ENCODE measurements around the gene MPO. TPM values are rescaled to one million over a fixed set of nuclear protein-coding genes. Genes with fewer than 3 reads are reported as not detected.

The MPO gene
- polyA plus RNA-seq, 3 donors, result 4.2 to 7.5 (median 6.0) TPM

GRCh38 chr17:58252141-58252540 lies 28.6 kb downstream of the MPO start:
- intact Hi-C loops (cut with micrococcal nuclease), result no loop called here

GRCh38 chr17:58250344-58251011 lies 30.3 kb downstream of the MPO start:
- no peak for TF ChIP-seq CTCF (IDR thresholded peaks at IDR 0.05)

More at GRCh38 chr17:58252141-58252540, 28.6 kb downstream of the MPO start:
- Histone ChIP-seq H4K20me1 (ENCODE audit: insufficient read depth, low read length) (no peaks in the 10 kb centered on the region), H3K4me2 (replicated peaks; ENCODE audit: extremely low read depth, low read length, poor library complexity, severe bottlenecking) (no peak overlapping the region), H3K4me1 (ENCODE audit: control insufficient read depth in 1 of 2, insufficient read depth in 2 of 2, low read length in 2 of 2) (peaks cover 19 to 26% of the 10 kb centered on the region in 2 donors), H3K9ac (ENCODE audit: insufficient read depth, low read length, poor library complexity, severe bottlenecking) (no peak overlapping the region), H3K9me3 (replicated peaks in 1 of 2; ENCODE audit: control insufficient read depth in 1 of 2, insufficient read depth in 1 of 2, low read length in 2 of 2) (no peaks in the 10 kb centered on the region), H2AFZ (ENCODE audit: insufficient read depth, low read depth, low read length, poor library complexity, severe bottlenecking) (no peak overlapping the region), H3K79me2 (ENCODE audit: insufficient read depth, low read length) (no peaks in the 10 kb centered on the region), H3K27me3 (ENCODE audit: control insufficient read depth in 2 of 2, insufficient read depth in 2 of 2, low read length in 2 of 2) (peaks cover 11 to 38% of the 10 kb centered on the region in 2 donors), H3K27ac (ENCODE audit: low read depth in 1 of 2, low read length in 2 of 2) (no peak overlapping the region), H3K4me3 (replicated peaks in 1 of 3; ENCODE audit: low read depth in 2 of 3, low read length in 3 of 3) (no peak overlapping the region), H3K36me3 (replicated peaks in 1 of 2; ENCODE audit: control insufficient read depth in 1 of 2, insufficient read depth in 2 of 2, low read length in 2 of 2) (no peaks in the 10 kb centered on the region)
- peaks cover 35 to 62% (median 53%) of the 10 kb centered on the region in 3 donors for H3K27me3 Mint-ChIP-seq (ENCODE audit: low read depth in 3 of 3)
- no peak for DNase-seq
- H3K9me3 Mint-ChIP-seq, result peaks cover 0 to 3% (median 0%) of the 10 kb centered on the region in 7 donors
- no peaks in the 10 kb centered on the region for H3K36me3 Mint-ChIP-seq
- TF ChIP-seq CTCF (IDR thresholded peaks at IDR 0.05), result no peak
- H3K27ac Mint-ChIP-seq, result no peak overlapping the region
- no peak overlapping the region for H3K4me3 Mint-ChIP-seq
- 91% methylated on average over 9 of the region's 9 CpGs for WGBS (ENCODE audit: insufficient coverage)
- peaks cover 22% of the 10 kb centered on the region for H3K4me1 Mint-ChIP-seq

More at GRCh38 chr17:58250344-58251011, 30.3 kb downstream of the MPO start:
- no peak for DNase-seq
- intact Hi-C loops (cut with micrococcal nuclease), result no loop called here
- Mint-ChIP-seq H3K4me3 (peak overlapping the region; percentile 85 to 90), H3K27me3 (ENCODE audit: low read depth in 3 of 3) (peaks cover 41 to 65% (median 54%) of the 10 kb centered on the region in 3 donors), H3K36me3 (no peaks in the 10 kb centered on the region), H3K9me3 (peaks cover 0 to 3% (median 0%) of the 10 kb centered on the region in 7 donors), H3K27ac (no peak overlapping the region), H3K4me1 (peaks cover 16% of the 10 kb centered on the region)
- no peaks in the 10 kb centered on the region for H3K79me2 ChIP-seq (ENCODE audit: insufficient read depth, low read length)
- H3K27me3 ChIP-seq (ENCODE audit: control insufficient read depth in 2 of 2, insufficient read depth in 2 of 2, low read length in 2 of 2), result peaks cover 11 to 40% of the 10 kb centered on the region in 2 donors
- H3K9ac ChIP-seq (ENCODE audit: insufficient read depth, low read length, poor library complexity, severe bottlenecking), result no peak overlapping the region
- no peak overlapping the region for H3K4me2 ChIP-seq (replicated peaks; ENCODE audit: extremely low read depth, low read length, poor library complexity, severe bottlenecking)
- H4K20me1 ChIP-seq (ENCODE audit: insufficient read depth, low read length), result no peaks in the 10 kb centered on the region
- H3K27ac ChIP-seq (ENCODE audit: low read depth in 1 of 2, low read length in 2 of 2), result no peak overlapping the region
- H3K9me3 ChIP-seq (replicated peaks in 1 of 2; ENCODE audit: control insufficient read depth in 1 of 2, insufficient read depth in 1 of 2, low read length in 2 of 2), result no peaks in the 10 kb centered on the region
- H3K4me1 ChIP-seq (ENCODE audit: control insufficient read depth in 1 of 2, insufficient read depth in 2 of 2, low read length in 2 of 2), result peaks cover 19 to 26% of the 10 kb centered on the region in 2 donors
- no peaks in the 10 kb centered on the region for H3K36me3 ChIP-seq (replicated peaks in 1 of 2; ENCODE audit: control insufficient read depth in 1 of 2, insufficient read depth in 2 of 2, low read length in 2 of 2)
- no peak overlapping the region for H2AFZ ChIP-seq (ENCODE audit: insufficient read depth, low read depth, low read length, poor library complexity, severe bottlenecking)
- 90% methylated on average over 3 of the region's 12 CpGs for whole genome bisulfite sequencing (ENCODE audit: insufficient coverage)
- H3K4me3 ChIP-seq (replicated peaks in 1 of 3; ENCODE audit: low read depth in 2 of 3, low read length in 3 of 3), result no peak overlapping the region

All from CD14-positive monocyte (primary cell).